HepG2 (cell line): ENCODE data around the gene RCCD1. TPM values are rescaled to one million over a fixed set of nuclear protein-coding genes. Genes with fewer than 3 reads are reported as not detected.

Source experiments
- BCLAF1 ChIP-seq: fragments of 450-650 bp; IDR thresholded peaks from 2 replicates; pipeline ENCODE4 v1.6.1; 2017; ENCODE audit warnings: mild to moderate bottlenecking
- ERF ChIP-seq: IDR thresholded peaks from 2 replicates; pipeline ENCODE4 v1.6.1; 2018; ENCODE audit warnings: missing biosample characterization, missing genetic modification reagents
- GATA4 ChIP-seq: sonication (generic); IDR thresholded peaks from 2 replicates; pipeline ENCODE4 v1.6.1; 2016; ENCODE audit warnings: antibody characterized with exemption, low read depth, borderline replicate concordance
- HIVEP1 ChIP-seq: sonication (generic); formaldehyde crosslinking; IDR thresholded peaks from 2 replicates; pipeline ENCODE4 v1.4.0; 2020; ENCODE audit warnings: mild to moderate bottlenecking, missing genetic modification reagents
- PCBP2 ChIP-seq: fragments of 200-400 bp; formaldehyde crosslinking; optimal IDR thresholded peaks from 2 replicates; pipeline ENCODE3; 2018; ENCODE audit warnings: low read length, low read depth; ENCODE audit not compliant: poor library complexity, severe bottlenecking
- RERE ChIP-seq: IDR thresholded peaks from 2 replicates; pipeline ENCODE4 v1.6.1; 2016; ENCODE audit warnings: low read depth, missing genetic modification reagents, missing compliant biosample characterization
- RORA ChIP-seq: sonication (generic); formaldehyde crosslinking; IDR thresholded peaks from 2 replicates; pipeline ENCODE4 v1.5.0; 2020; ENCODE audit warnings: mild to moderate bottlenecking, missing genetic modification reagents, moderate library complexity
- SIX1 ChIP-seq: sonication (generic); formaldehyde crosslinking; IDR thresholded peaks from 2 replicates; pipeline ENCODE4 v1.4.0; 2020; ENCODE audit warnings: missing genetic modification reagents, borderline replicate concordance
- ZBTB8A ChIP-seq: sonication (generic); formaldehyde crosslinking; IDR thresholded peaks from 2 replicates; pipeline ENCODE4 v1.4.0; 2020; ENCODE audit warnings: mild to moderate bottlenecking, low read depth, missing genetic modification reagents, borderline replicate concordance
- ZFP36L1 ChIP-seq: sonication (generic); formaldehyde crosslinking; IDR thresholded peaks from 2 replicates; pipeline ENCODE4 v1.8.0; 2022; ENCODE audit warnings: mild to moderate bottlenecking, missing genetic modification reagents, moderate library complexity
- ZFYVE20 ChIP-seq: sonication (generic); formaldehyde crosslinking; IDR thresholded peaks from 2 replicates; pipeline ENCODE4 v1.8.0; 2023; ENCODE audit warnings: low read depth, mild to moderate bottlenecking, moderate library complexity, missing genetic modification reagents, borderline replicate concordance
- ZNF3 ChIP-seq: IDR thresholded peaks from 2 replicates; pipeline ENCODE4 v1.7.0; 2017; ENCODE audit warnings: inconsistent platforms
- ZNF350 ChIP-seq: sonication (generic); formaldehyde crosslinking; IDR thresholded peaks from 2 replicates; pipeline ENCODE4 v1.4.0; 2020; ENCODE audit warnings: mild to moderate bottlenecking, low read depth, missing genetic modification reagents, borderline replicate concordance
- ZNF441 ChIP-seq: sonication (generic); formaldehyde crosslinking; IDR thresholded peaks from 2 replicates; pipeline ENCODE4 v1.7.0; 2021; ENCODE audit warnings: missing genetic modification reagents, borderline replicate concordance
- ZNF446 ChIP-seq: sonication (generic); formaldehyde crosslinking; IDR thresholded peaks from 2 replicates; pipeline ENCODE4 v1.5.0; 2020; ENCODE audit warnings: mild to moderate bottlenecking, missing genetic modification reagents
- ZNF451 ChIP-seq: sonication (generic); formaldehyde crosslinking; IDR thresholded peaks from 2 replicates; pipeline ENCODE4 v1.5.0; 2020; ENCODE audit warnings: mild to moderate bottlenecking, missing genetic modification reagents
- ZNF460 ChIP-seq: sonication (generic); formaldehyde crosslinking; IDR thresholded peaks from 2 replicates; pipeline ENCODE4 v1.5.1; 2020; ENCODE audit warnings: missing genetic modification reagents, mild to moderate bottlenecking, borderline replicate concordance
- ZNF501 ChIP-seq: sonication (generic); formaldehyde crosslinking; IDR thresholded peaks from 2 replicates; pipeline ENCODE4 v1.5.1; 2020; ENCODE audit warnings: mild to moderate bottlenecking, moderate library complexity, missing genetic modification reagents
- polyA plus RNA-seq, 8 experiments: library from polyadenylated mRNA; depleted of rRNA in 3 of 8; stranded (reverse) in 7 of 8; unstranded in 1 of 8; fragments of >200 nt; fragmentation: Illumina TruSeq in 4 of 8; extraction: Trizol in 4 of 8; gene quantifications; 2 replicates each; pipeline versions ENCODE4 v1.2.1 to v1.2.3, GENCODE V29; 2011 to 2016; ENCODE audit warnings: low read depth in 4 of 8, missing spikeins in 1 of 8, mixed read lengths in 1 of 8; ENCODE audit not compliant: insufficient read depth in 1 of 8
- total RNA-seq, 5 experiments: library from RNA; depleted of rRNA; stranded (reverse); fragments of >200 nt; fragmentation: Illumina TruSeq; extraction: Trizol; gene quantifications; 2 replicates each; pipeline ENCODE4 v1.2.3, GENCODE V29; 2016; ENCODE audit warnings: low read depth in 1 of 5

The RCCD1 gene
- total and polyA plus RNA-seq, 2 of the 13 experiments (the other 11 are each of a cell fraction or from before 2014, with no cell fraction given) = 14.1 to 15.1 TPM

DNA sequence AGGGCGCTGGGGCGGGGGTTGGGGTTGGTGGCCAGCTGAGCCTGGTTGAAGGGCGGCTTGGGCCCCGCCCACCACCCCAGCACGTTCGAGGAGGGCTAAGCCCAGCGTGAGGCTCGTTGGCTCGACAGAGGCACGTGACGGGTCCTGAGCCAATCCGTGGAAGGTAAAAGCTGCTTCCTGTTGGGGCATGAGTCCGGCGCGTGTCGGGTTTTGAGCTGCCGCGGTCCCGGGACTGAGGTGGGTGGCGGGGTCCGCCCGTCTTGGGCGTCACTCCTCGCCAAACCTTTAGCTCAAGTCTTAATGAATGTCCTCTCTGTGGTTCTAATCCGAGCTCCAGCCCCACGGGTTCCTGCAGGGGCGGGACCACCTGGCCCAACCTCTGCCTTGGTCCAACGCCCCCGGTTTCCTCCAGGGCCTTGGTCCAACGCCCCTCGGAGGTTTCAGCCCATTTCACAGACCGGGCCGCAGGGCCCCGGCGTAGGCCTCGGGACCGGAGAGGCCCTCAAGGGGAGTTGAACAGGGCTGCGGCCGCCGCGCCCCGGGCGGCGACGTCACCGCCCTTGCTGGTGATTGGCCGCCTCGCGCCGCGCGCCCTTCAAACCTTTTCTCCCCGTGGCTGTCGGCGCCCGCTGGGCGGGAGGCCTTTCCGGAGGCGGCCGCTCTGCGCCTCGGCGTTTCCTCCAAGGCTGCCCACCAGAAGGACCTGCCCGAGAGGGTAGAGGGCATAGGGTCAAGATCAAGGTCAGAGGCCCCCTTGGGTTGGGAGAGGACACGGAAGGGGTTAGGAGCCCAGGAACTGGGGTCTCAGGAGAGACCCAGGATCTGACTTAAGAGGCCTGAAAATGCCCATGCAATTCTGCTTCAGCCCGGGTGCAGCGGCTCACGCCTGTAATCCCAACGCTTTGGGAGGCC is at the start of gene RCCD1 (continued):
- no peak for TF ChIP-seq BCLAF1
- TF ChIP-seq GATA4 = no peak
- TF ChIP-seq ZBTB8A (CRISPR knock-in tag) = no peak
- TF ChIP-seq ZNF451 (CRISPR knock-in tag) = no peak
- TF ChIP-seq ZNF350 = peak; percentile 30; the same call in 1 of the 2 replicates
- no peak; the same call in 1 of the 2 replicates for TF ChIP-seq SIX1 (CRISPR knock-in tag)
- no peak for TF ChIP-seq RORA
- peak; percentile 80 for TF ChIP-seq ZNF441 (CRISPR knock-in tag)
- TF ChIP-seq ERF = peak; percentile 58; the same call in 1 of the 2 replicates
- TF ChIP-seq ZFYVE20 = no peak
- TF ChIP-seq HIVEP1 (CRISPR knock-in tag) = no peak
- TF ChIP-seq ZNF3 (CRISPR knock-in tag) = no peak
- peak; percentile 94 for TF ChIP-seq ZNF501 (CRISPR knock-in tag)
- no peak for TF ChIP-seq PCBP2
- peak; percentile 93 for TF ChIP-seq ZFP36L1 (CRISPR knock-in tag)
- peak; percentile 45 for TF ChIP-seq ZNF446 (CRISPR knock-in tag)
- TF ChIP-seq ZNF460 (CRISPR knock-in tag) = no peak
- TF ChIP-seq RERE (CRISPR knock-in tag) = no peak
